Rectal smooth muscle tissue (tissue), 1 donor: ENCODE measurements around the gene INTS4.
"Not testable (repeated sequence)": the region's sequence is repeated elsewhere in the genome, so short reads cannot be mapped to it uniquely, and the experiment has no call there.

Experiments used
- H3K27ac ChIP-seq: one replicate; pipeline ENCODE4 v1.7.0; 2013; ENCODE audit warnings: low read depth, low read length, inconsistent platforms
- H3K27me3 ChIP-seq: one replicate; pipeline ENCODE4 v1.7.0; 2013; ENCODE audit warnings: low read length; ENCODE audit not compliant: control insufficient read depth, insufficient read depth
- H3K36me3 ChIP-seq: one replicate; pipeline ENCODE4 v1.7.0; 2013; ENCODE audit warnings: low read length; ENCODE audit not compliant: control insufficient read depth, insufficient read depth
- H3K4me1 ChIP-seq: one replicate; pipeline ENCODE4 v1.7.0; 2013; ENCODE audit warnings: low read length; ENCODE audit not compliant: control insufficient read depth, insufficient read depth
- H3K4me3 ChIP-seq: one replicate; pipeline ENCODE4 v1.7.0; 2013; ENCODE audit warnings: low read length
- H3K9ac ChIP-seq: one replicate; pipeline ENCODE4 v1.7.0; 2013; ENCODE audit warnings: low read length

INTS4 gene

GRCh38 chr11:77883775-77884174 is 110.7 kb downstream of the INTS4 start:
- H3K36me3 ChIP-seq = peaks cover 5% of the 10 kb centered on the region
- no peak overlapping the region for H3K4me3 ChIP-seq
- H3K4me1 ChIP-seq = no peaks in the 10 kb centered on the region
- H3K27ac ChIP-seq = no peak overlapping the region
- H3K27me3 ChIP-seq = no peaks in the 10 kb centered on the region
- no peak overlapping the region for H3K9ac ChIP-seq

- Histone ChIP-seq H3K9ac (no peak overlapping the region), H3K4me1 (peaks cover 2% of the 10 kb centered on the region), H3K27me3 (no peaks in the 10 kb centered on the region), H3K36me3 (peaks cover 5% of the 10 kb centered on the region), H3K4me3 (no peak overlapping the region), H3K27ac (no peak overlapping the region)
Observed at GRCh38 chr11:77882396-77882795, 112.1 kb downstream of the INTS4 start.

- Histone ChIP-seq H3K27ac (no peak overlapping the region), H3K9ac (no peak overlapping the region), H3K36me3 (peaks cover 7% of the 10 kb centered on the region), H3K4me3 (no peak overlapping the region), H3K4me1 (peaks cover 2% of the 10 kb centered on the region), H3K27me3 (no peaks in the 10 kb centered on the region)
Observed at GRCh38 chr11:77879218-77879617, 115.2 kb downstream of the INTS4 start.

GRCh38 chr11:77878247-77878646 is 116.2 kb downstream of the INTS4 start:
- H3K9ac ChIP-seq, H3K36me3 ChIP-seq, H3K27ac ChIP-seq, H3K4me1 ChIP-seq, H3K27me3 ChIP-seq, H3K4me3 ChIP-seq: not testable (repeated sequence)

GRCh38 chr11:77876045-77876444 is 118.4 kb downstream of the INTS4 start:
- H3K27me3 ChIP-seq = no peaks in the 10 kb centered on the region
- H3K4me1 ChIP-seq = peaks cover 2% of the 10 kb centered on the region
- no peak overlapping the region for H3K4me3 ChIP-seq
- H3K27ac ChIP-seq = no peak overlapping the region
- peaks cover 6% of the 10 kb centered on the region for H3K36me3 ChIP-seq
- H3K9ac ChIP-seq = no peak overlapping the region

- H3K36me3 ChIP-seq = peaks cover 4% of the 10 kb centered on the region
- no peak overlapping the region for H3K27ac ChIP-seq
- H3K9ac ChIP-seq = no peak overlapping the region
- peaks cover 2% of the 10 kb centered on the region for H3K4me1 ChIP-seq
- H3K27me3 ChIP-seq = no peaks in the 10 kb centered on the region
- no peak overlapping the region for H3K4me3 ChIP-seq
Observed at GRCh38 chr11:77874206-77874605, 120.3 kb downstream of the INTS4 start.

- Histone ChIP-seq H3K27me3 (no peaks in the 10 kb centered on the region), H3K4me1 (peaks cover under 1% of the 10 kb centered on the region), H3K36me3 (peaks cover 4% of the 10 kb centered on the region), H3K27ac (no peak overlapping the region), H3K9ac (no peak overlapping the region), H3K4me3 (no peak overlapping the region)
Observed at GRCh38 chr11:77873345-77873744, 121.1 kb downstream of the INTS4 start.

GRCh38 chr11:77871855-77872254 is 122.6 kb downstream of the INTS4 start:
- H3K9ac ChIP-seq = no peak overlapping the region

GRCh38 chr11:77868744-77869143 is 125.7 kb downstream of the INTS4 start:
- H3K9ac ChIP-seq = no peak overlapping the region
- H3K4me1 ChIP-seq = no peaks in the 10 kb centered on the region
- H3K36me3 ChIP-seq = peaks cover 2% of the 10 kb centered on the region
- H3K27ac ChIP-seq = no peak overlapping the region
- no peaks in the 10 kb centered on the region for H3K27me3 ChIP-seq
- no peak overlapping the region for H3K4me3 ChIP-seq

More at GRCh38 chr11:77871855-77872254, 122.6 kb downstream of the INTS4 start:
- Histone ChIP-seq H3K4me3 (no peak overlapping the region), H3K36me3 (peaks cover 4% of the 10 kb centered on the region), H3K4me1 (no peaks in the 10 kb centered on the region), H3K27me3 (no peaks in the 10 kb centered on the region), H3K27ac (no peak overlapping the region)

- no peak overlapping the region for H3K9ac ChIP-seq
- H3K4me3 ChIP-seq = no peak overlapping the region
- peaks cover under 1% of the 10 kb centered on the region for H3K36me3 ChIP-seq
- H3K4me1 ChIP-seq = no peaks in the 10 kb centered on the region
- H3K27ac ChIP-seq = no peak overlapping the region
- no peaks in the 10 kb centered on the region for H3K27me3 ChIP-seq
Observed at GRCh38 chr11:77866336-77866735, 128.1 kb downstream of the INTS4 start.

- no peaks in the 10 kb centered on the region for H3K36me3 ChIP-seq
- H3K9ac ChIP-seq = no peak overlapping the region
- no peaks in the 10 kb centered on the region for H3K27me3 ChIP-seq
- H3K27ac ChIP-seq = no peak overlapping the region
- no peaks in the 10 kb centered on the region for H3K4me1 ChIP-seq
- no peak overlapping the region for H3K4me3 ChIP-seq
Observed at GRCh38 chr11:77865805-77866204, 128.7 kb downstream of the INTS4 start.

- H3K4me3 ChIP-seq, H3K27me3 ChIP-seq, H3K4me1 ChIP-seq, H3K36me3 ChIP-seq, H3K9ac ChIP-seq, H3K27ac ChIP-seq: not testable (repeated sequence)
Observed at GRCh38 chr11:77861444-77861843, 133.0 kb downstream of the INTS4 start.

- peaks cover 10% of the 10 kb centered on the region for H3K36me3 ChIP-seq
- not testable (repeated sequence) for H3K4me1 ChIP-seq, H3K9ac ChIP-seq, H3K27me3 ChIP-seq, H3K4me3 ChIP-seq, H3K27ac ChIP-seq
Observed at GRCh38 chr11:77857906-77858457, 136.5 kb downstream of the INTS4 start.
